GM23338 (cell line): Measurements from ENCODE around the gene L3MBTL2. TPM values are rescaled to one million over a fixed set of nuclear protein-coding genes. Genes with fewer than 3 reads are reported as not detected.

ENCODE experiments used
- ATAC-seq: fragments of 200-7000 bp; cut with Tn5 transposase; 3 replicates; pipeline ENCODE4 v1.9.1; 2020
- DNase-seq: peaks from one replicate; pipeline ENCODE4 v3.0.0-alpha.2; 2015; ENCODE audit warnings: low spot score
- H2AFZ ChIP-seq: fragments of 200-600 bp; sonication (generic); 2 replicates; pipeline ENCODE4 v1.8.0; 2016; ENCODE audit warnings: antibody characterized with exemption, mild to moderate bottlenecking, moderate library complexity
- H3F3A ChIP-seq: fragments of 200-600 bp; sonication (generic); replicated peaks from 2 replicates; pipeline ENCODE4 v1.8.0; 2017; ENCODE audit warnings: antibody characterized with exemption, mixed run types, low read depth
- H3K27ac ChIP-seq: fragments of 200-600 bp; sonication (generic); 2 replicates; pipeline ENCODE4 v1.6.1; 2016; ENCODE audit warnings: low read depth
- H3K27me3 ChIP-seq: fragments of 200-600 bp; sonication (generic); 2 replicates; pipeline ENCODE4 v1.8.0; 2016; ENCODE audit warnings: mild to moderate bottlenecking, mixed run types, moderate library complexity; ENCODE audit not compliant: insufficient read depth
- H3K36me3 ChIP-seq: fragments of 200-600 bp; sonication (generic); 2 replicates; pipeline ENCODE4 v1.8.0; 2016; ENCODE audit warnings: mild to moderate bottlenecking; ENCODE audit not compliant: insufficient read depth
- H3K4me1 ChIP-seq: fragments of 200-600 bp; sonication (generic); 2 replicates; pipeline ENCODE4 v1.8.0; 2016; ENCODE audit warnings: mild to moderate bottlenecking, moderate library complexity; ENCODE audit not compliant: insufficient read depth
- H3K4me2 ChIP-seq: fragments of 200-600 bp; sonication (generic); 2 replicates; pipeline ENCODE4 v1.7.1; 2017; ENCODE audit warnings: mixed run types
- H3K4me3 ChIP-seq: fragments of 200-600 bp; sonication (generic); 2 replicates; pipeline ENCODE4 v1.6.1; 2016; ENCODE audit warnings: mixed run types
- H3K79me2 ChIP-seq: fragments of 200-600 bp; sonication (generic); replicated peaks from 2 replicates; pipeline ENCODE4 v1.8.0; 2017; ENCODE audit warnings: mild to moderate bottlenecking; ENCODE audit not compliant: insufficient read depth
- H3K9me2 ChIP-seq: fragments of 200-600 bp; sonication (generic); 2 replicates; pipeline ENCODE4 v1.8.0; 2017; ENCODE audit not compliant: insufficient read depth
- H4K20me1 ChIP-seq: fragments of 200-600 bp; sonication (generic); replicated peaks from 2 replicates; pipeline ENCODE4 v1.8.0; 2017; ENCODE audit warnings: mild to moderate bottlenecking; ENCODE audit not compliant: insufficient read depth
- H3K27ac Mint-ChIP-seq: 2 replicates; pipeline ENCODE4 v1.8.0; 2020; ENCODE audit warnings: inconsistent platforms, mild to moderate bottlenecking, moderate library complexity, mixed read lengths
- H3K27me3 Mint-ChIP-seq: 3 replicates; pipeline ENCODE4 v1.8.0; 2022; ENCODE audit warnings: low read depth, mild to moderate bottlenecking, moderate library complexity, mixed read lengths, inconsistent platforms; ENCODE audit not compliant: insufficient read depth, poor library complexity
- H3K36me3 Mint-ChIP-seq: 3 replicates; pipeline ENCODE4 v1.8.0; 2021; ENCODE audit warnings: low read depth, mild to moderate bottlenecking, inconsistent platforms, moderate library complexity, mixed read lengths
- H3K4me1 Mint-ChIP-seq: 3 replicates; pipeline ENCODE4 v1.8.0; 2020; ENCODE audit warnings: mild to moderate bottlenecking, inconsistent platforms, mixed read lengths
- H3K4me3 Mint-ChIP-seq: 3 replicates; pipeline ENCODE4 v1.8.0; 2021; ENCODE audit warnings: moderate library complexity, mild to moderate bottlenecking, inconsistent platforms, mixed read lengths
- H3K9me3 Mint-ChIP-seq: 3 replicates; pipeline ENCODE4 v1.8.0; 2020; ENCODE audit warnings: moderate library complexity, mild to moderate bottlenecking, inconsistent platforms, mixed read lengths
- CREB1 ChIP-seq: fragments of 250-450 bp; sonication (Bioruptor Pico); IDR thresholded peaks from 2 replicates; pipeline ENCODE4 v1.5.0; 2020; ENCODE audit warnings: low read depth, mild to moderate bottlenecking, moderate library complexity
- EZH2phosphoT487 ChIP-seq: fragments of 200-600 bp; sonication (generic); IDR thresholded peaks from one replicate; pipeline ENCODE4 v1.8.1; 2018; ENCODE audit warnings: antibody characterized with exemption; ENCODE audit not compliant: unreplicated experiment
- NANOG ChIP-seq: IDR thresholded peaks from 2 replicates; pipeline ENCODE4 v1.6.1; 2016; ENCODE audit warnings: antibody characterized with exemption, borderline replicate concordance
- STAT1 ChIP-seq: IDR thresholded peaks from one replicate; pipeline ENCODE4 v1.6.1; 2016; ENCODE audit warnings: antibody characterized with exemption; ENCODE audit not compliant: unreplicated experiment
- ZNF114 ChIP-seq: fragments of 250-450 bp; sonication (Bioruptor Pico); IDR thresholded peaks from 2 replicates; pipeline ENCODE4 v1.5.0; 2020; ENCODE audit warnings: mild to moderate bottlenecking, moderate library complexity
- polyA plus RNA-seq: library from polyadenylated mRNA; unstranded; fragments of >200 nt; fragmentation: Nextera tagmentation; extraction: Ambion mirVana; gene quantifications from 2 replicates; pipeline ENCODE4 v1.2.1, GENCODE V29; 2016
- total RNA-seq: library from RNA; depleted of rRNA; stranded (reverse); fragments of >200 nt; shearing (Covaris generic); gene quantifications from 2 replicates; pipeline ENCODE4 v1.2.3, GENCODE V29; 2014
- TF ChIP-seq, protein P1 (sequence below): IDR thresholded peaks from 2 replicates; pipeline ENCODE4 v1.6.1; 2016; ENCODE audit warnings: antibody characterized with exemption
- TF ChIP-seq, protein P2 (sequence below): fragments of 250-450 bp; sonication (Bioruptor Pico); IDR thresholded peaks from 2 replicates; pipeline ENCODE4 v1.5.0; 2020; ENCODE audit warnings: mild to moderate bottlenecking, moderate library complexity
- TF ChIP-seq, protein P3 (sequence below), 2 experiments: fragments of 200-600 bp in 1 of 2; sonication (generic) in 1 of 2; conservative IDR thresholded peaks; 2 replicates each; pipeline versions ENCODE4 v1.5.1 to v1.6.1; 2016 to 2017; ENCODE audit warnings: antibody characterized with exemption in 2 of 2, low read depth in 2 of 2, mild to moderate bottlenecking in 2 of 2, moderate library complexity in 1 of 2

The L3MBTL2 gene
- total and polyA plus RNA-seq, 2 experiments from 2014 or later: 13.9 to 27.1 TPM

DNA sequence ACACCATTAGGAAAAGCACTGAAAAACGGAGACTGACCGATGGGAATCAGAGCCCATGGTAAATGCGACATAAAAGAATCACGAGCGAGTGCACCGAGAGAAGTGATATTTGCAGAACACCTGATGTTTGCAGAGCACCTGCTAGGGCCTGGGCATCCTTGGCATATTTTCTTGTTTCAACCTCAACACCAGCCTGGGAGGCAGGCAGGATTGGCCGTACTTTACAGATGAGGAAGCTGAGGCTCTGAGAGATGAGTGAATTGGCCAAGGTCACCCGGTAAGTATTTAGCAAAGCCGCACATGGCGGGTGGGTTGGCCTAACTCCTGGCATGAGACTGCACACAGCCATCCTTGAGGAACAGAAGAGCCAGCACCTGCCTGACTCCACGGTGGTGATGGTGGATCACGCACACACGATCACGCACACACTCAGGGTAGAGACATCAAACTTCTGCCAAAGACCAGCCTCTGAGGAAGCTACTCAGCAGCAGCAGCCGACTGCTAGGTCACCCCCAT is 57.2 kb downstream of the L3MBTL2 start:
- H3K27me3 ChIP-seq: no peaks in the 10 kb centered on the region
- H3K4me3 ChIP-seq: no peak overlapping the region
- H3K79me2 ChIP-seq: no peaks in the 10 kb centered on the region
- H3K27ac ChIP-seq: no peak overlapping the region
- peaks cover 9% of the 10 kb centered on the region for H3K27me3 Mint-ChIP-seq
- H3K27ac Mint-ChIP-seq: no peak overlapping the region
- no peaks in the 10 kb centered on the region for H3K9me2 ChIP-seq
- peaks cover 5% of the 10 kb centered on the region; the same call in 1 of the 2 replicates for H3F3A ChIP-seq
- DNase-seq (no peak), ATAC-seq (no peak)
- peaks cover 68% of the 10 kb centered on the region for H3K36me3 ChIP-seq
- H3K4me1 Mint-ChIP-seq: peaks cover 4% of the 10 kb centered on the region
- H3K36me3 Mint-ChIP-seq: peaks cover 94% of the 10 kb centered on the region
- no peak for TF ChIP-seq STAT1
- TF ChIP-seq NANOG: no peak
- TF ChIP-seq, protein P1, sequence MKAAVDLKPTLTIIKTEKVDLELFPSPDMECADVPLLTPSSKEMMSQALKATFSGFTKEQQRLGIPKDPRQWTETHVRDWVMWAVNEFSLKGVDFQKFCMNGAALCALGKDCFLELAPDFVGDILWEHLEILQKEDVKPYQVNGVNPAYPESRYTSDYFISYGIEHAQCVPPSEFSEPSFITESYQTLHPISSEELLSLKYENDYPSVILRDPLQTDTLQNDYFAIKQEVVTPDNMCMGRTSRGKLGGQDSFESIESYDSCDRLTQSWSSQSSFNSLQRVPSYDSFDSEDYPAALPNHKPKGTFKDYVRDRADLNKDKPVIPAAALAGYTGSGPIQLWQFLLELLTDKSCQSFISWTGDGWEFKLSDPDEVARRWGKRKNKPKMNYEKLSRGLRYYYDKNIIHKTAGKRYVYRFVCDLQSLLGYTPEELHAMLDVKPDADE: no peak
- TF ChIP-seq EZH2phosphoT487: no peak
- no peak for TF ChIP-seq CREB1 (CRISPR knock-in tag)
- TF ChIP-seq, protein P2, sequence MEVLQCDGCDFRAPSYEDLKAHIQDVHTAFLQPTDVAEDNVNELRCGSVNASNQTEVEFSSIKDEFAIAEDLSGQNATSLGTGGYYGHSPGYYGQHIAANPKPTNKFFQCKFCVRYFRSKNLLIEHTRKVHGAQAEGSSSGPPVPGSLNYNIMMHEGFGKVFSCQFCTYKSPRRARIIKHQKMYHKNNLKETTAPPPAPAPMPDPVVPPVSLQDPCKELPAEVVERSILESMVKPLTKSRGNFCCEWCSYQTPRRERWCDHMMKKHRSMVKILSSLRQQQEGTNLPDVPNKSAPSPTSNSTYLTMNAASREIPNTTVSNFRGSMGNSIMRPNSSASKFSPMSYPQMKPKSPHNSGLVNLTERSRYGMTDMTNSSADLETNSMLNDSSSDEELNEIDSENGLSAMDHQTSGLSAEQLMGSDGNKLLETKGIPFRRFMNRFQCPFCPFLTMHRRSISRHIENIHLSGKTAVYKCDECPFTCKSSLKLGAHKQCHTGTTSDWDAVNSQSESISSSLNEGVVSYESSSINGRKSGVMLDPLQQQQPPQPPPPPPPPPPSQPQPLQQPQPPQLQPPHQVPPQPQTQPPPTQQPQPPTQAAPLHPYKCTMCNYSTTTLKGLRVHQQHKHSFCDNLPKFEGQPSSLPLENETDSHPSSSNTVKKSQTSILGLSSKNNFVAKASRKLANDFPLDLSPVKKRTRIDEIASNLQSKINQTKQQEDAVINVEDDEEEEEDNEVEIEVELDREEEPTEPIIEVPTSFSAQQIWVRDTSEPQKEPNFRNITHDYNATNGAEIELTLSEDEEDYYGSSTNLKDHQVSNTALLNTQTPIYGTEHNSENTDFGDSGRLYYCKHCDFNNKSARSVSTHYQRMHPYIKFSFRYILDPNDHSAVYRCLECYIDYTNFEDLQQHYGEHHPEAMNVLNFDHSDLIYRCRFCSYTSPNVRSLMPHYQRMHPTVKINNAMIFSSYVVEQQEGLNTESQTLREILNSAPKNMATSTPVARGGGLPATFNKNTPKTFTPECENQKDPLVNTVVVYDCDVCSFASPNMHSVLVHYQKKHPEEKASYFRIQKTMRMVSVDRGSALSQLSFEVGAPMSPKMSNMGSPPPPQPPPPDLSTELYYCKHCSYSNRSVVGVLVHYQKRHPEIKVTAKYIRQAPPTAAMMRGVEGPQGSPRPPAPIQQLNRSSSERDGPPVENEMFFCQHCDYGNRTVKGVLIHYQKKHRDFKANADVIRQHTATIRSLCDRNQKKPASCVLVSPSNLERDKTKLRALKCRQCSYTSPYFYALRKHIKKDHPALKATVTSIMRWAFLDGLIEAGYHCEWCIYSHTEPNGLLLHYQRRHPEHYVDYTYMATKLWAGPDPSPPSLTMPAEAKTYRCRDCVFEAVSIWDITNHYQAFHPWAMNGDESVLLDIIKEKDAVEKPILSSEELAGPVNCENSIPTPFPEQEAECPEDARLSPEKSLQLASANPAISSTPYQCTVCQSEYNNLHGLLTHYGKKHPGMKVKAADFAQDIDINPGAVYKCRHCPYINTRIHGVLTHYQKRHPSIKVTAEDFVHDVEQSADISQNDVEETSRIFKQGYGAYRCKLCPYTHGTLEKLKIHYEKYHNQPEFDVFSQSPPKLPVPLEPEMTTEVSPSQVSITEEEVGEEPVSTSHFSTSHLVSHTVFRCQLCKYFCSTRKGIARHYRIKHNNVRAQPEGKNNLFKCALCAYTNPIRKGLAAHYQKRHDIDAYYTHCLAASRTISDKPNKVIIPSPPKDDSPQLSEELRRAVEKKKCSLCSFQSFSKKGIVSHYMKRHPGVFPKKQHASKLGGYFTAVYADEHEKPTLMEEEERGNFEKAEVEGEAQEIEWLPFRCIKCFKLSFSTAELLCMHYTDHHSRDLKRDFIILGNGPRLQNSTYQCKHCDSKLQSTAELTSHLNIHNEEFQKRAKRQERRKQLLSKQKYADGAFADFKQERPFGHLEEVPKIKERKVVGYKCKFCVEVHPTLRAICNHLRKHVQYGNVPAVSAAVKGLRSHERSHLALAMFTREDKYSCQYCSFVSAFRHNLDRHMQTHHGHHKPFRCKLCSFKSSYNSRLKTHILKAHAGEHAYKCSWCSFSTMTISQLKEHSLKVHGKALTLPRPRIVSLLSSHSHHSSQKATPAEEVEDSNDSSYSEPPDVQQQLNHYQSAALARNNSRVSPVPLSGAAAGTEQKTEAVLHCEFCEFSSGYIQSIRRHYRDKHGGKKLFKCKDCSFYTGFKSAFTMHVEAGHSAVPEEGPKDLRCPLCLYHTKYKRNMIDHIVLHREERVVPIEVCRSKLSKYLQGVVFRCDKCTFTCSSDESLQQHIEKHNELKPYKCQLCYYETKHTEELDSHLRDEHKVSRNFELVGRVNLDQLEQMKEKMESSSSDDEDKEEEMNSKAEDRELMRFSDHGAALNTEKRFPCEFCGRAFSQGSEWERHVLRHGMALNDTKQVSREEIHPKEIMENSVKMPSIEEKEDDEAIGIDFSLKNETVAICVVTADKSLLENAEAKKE (CRISPR knock-in tag): no peak
- TF ChIP-seq, protein P3, sequence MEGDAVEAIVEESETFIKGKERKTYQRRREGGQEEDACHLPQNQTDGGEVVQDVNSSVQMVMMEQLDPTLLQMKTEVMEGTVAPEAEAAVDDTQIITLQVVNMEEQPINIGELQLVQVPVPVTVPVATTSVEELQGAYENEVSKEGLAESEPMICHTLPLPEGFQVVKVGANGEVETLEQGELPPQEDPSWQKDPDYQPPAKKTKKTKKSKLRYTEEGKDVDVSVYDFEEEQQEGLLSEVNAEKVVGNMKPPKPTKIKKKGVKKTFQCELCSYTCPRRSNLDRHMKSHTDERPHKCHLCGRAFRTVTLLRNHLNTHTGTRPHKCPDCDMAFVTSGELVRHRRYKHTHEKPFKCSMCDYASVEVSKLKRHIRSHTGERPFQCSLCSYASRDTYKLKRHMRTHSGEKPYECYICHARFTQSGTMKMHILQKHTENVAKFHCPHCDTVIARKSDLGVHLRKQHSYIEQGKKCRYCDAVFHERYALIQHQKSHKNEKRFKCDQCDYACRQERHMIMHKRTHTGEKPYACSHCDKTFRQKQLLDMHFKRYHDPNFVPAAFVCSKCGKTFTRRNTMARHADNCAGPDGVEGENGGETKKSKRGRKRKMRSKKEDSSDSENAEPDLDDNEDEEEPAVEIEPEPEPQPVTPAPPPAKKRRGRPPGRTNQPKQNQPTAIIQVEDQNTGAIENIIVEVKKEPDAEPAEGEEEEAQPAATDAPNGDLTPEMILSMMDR (conservative IDR thresholded peaks at IDR 0.05; ENCODE audit: low read depth in 2 of 2): no peak
- TF ChIP-seq ZNF114 (CRISPR knock-in tag): no peak
- H2AFZ ChIP-seq: no peak overlapping the region
- no peak overlapping the region for H3K4me3 Mint-ChIP-seq
- no peaks in the 10 kb centered on the region for H3K4me1 ChIP-seq
- no peak overlapping the region for H3K4me2 ChIP-seq
- H3K9me3 Mint-ChIP-seq: no peaks in the 10 kb centered on the region
- peaks cover 25% of the 10 kb centered on the region for H4K20me1 ChIP-seq
